Smooth muscle cell (in vitro differentiated cells): ENCODE data around the gene ACSL5. TPM values are rescaled to one million over a fixed set of nuclear protein-coding genes. Genes with fewer than 3 reads are reported as not detected.
"Not testable (repeated sequence)": the region's sequence is repeated elsewhere in the genome, so short reads cannot be mapped to it uniquely, and the experiment has no call there.

Experiments
- DNase-seq: peaks from one replicate; lab custom pipeline; 2025; ENCODE audit not compliant: unreplicated experiment; lab: John Stamatoyannopoulos, UW
- H2AFZ ChIP-seq: fragments of 200-600 bp; sonication (generic); 2 replicates; pipeline ENCODE4 v1.6.0; 2016; ENCODE audit warnings: antibody characterized with exemption, low read depth, mild to moderate bottlenecking
- H3F3A ChIP-seq: fragments of 200-600 bp; sonication (generic); 2 replicates; pipeline ENCODE4 v1.6.0; 2017; ENCODE audit warnings: antibody characterized with exemption, low read depth
- H3K27ac ChIP-seq: fragments of 200-600 bp; sonication (generic); 2 replicates; pipeline ENCODE4 v1.5.1; 2016; ENCODE audit warnings: low read depth, mild to moderate bottlenecking
- H3K27me3 ChIP-seq: fragments of 200-600 bp; sonication (generic); 2 replicates; pipeline ENCODE4 v1.6.1; 2016; ENCODE audit warnings: low read depth, mild to moderate bottlenecking
- H3K36me3 ChIP-seq: fragments of 200-600 bp; sonication (generic); 2 replicates; pipeline ENCODE4 v1.5.1; 2016; ENCODE audit warnings: low read depth
- H3K4me1 ChIP-seq: fragments of 200-600 bp; sonication (generic); 2 replicates; pipeline ENCODE4 v1.5.1; 2016; ENCODE audit warnings: low read depth
- H3K4me2 ChIP-seq: fragments of 200-600 bp; sonication (generic); 2 replicates; pipeline ENCODE4 v1.6.0; 2016; ENCODE audit warnings: mild to moderate bottlenecking
- H3K4me3 ChIP-seq: fragments of 200-600 bp; sonication (generic); 2 replicates; pipeline ENCODE4 v1.5.1; 2016; ENCODE audit warnings: mild to moderate bottlenecking
- H3K79me2 ChIP-seq: fragments of 200-600 bp; sonication (generic); 2 replicates; pipeline ENCODE4 v1.6.0; 2016; ENCODE audit warnings: low read depth, mild to moderate bottlenecking
- H3K9ac ChIP-seq: fragments of 200-600 bp; sonication (generic); 2 replicates; pipeline ENCODE4 v1.6.0; 2016; ENCODE audit warnings: low read depth
- H3K9me3 ChIP-seq: fragments of 200-600 bp; sonication (generic); replicated peaks from 2 replicates; pipeline ENCODE4 v1.5.1; 2016; ENCODE audit warnings: low read depth
- H4K20me1 ChIP-seq: fragments of 200-600 bp; sonication (generic); 2 replicates; pipeline ENCODE4 v1.6.0; 2016; ENCODE audit warnings: low read depth
- whole genome bisulfite sequencing: methylation state at CpG from one replicate; pipeline ENCODE4 v1.1.7; 2016; ENCODE audit warnings: low lambda C conversion rate; 5-methylcytosine and 5-hydroxymethylcytosine counted together
- polyA plus RNA-seq: library from polyadenylated mRNA; unstranded; fragments of >200 nt; fragmentation: Nextera tagmentation; extraction: Ambion mirVana; gene quantifications from 2 replicates; pipeline ENCODE4 v1.2.1, GENCODE V29; 2016
- total RNA-seq: library from RNA; depleted of rRNA; stranded (reverse); fragments of >200 nt; gene quantifications from 2 replicates; pipeline ENCODE4 v1.2.3, GENCODE V29; 2014
- TF ChIP-seq, protein P1 (sequence below): fragments of 200-600 bp; sonication (generic); IDR thresholded peaks from 2 replicates; pipeline ENCODE4 v1.5.1; 2017; ENCODE audit warnings: borderline replicate concordance, mild to moderate bottlenecking, antibody characterized with exemption; ENCODE audit not compliant: insufficient read depth, poor library complexity, severe bottlenecking

Gene ACSL5
- total and polyA plus RNA-seq, 2 experiments from 2014 or later, result 0.61 TPM; not detected in 1

- Histone ChIP-seq H2AFZ (no peak overlapping the region), H3K9me3 (no peaks in the 10 kb centered on the region), H3K4me1 (peaks cover 8% of the 10 kb centered on the region), H4K20me1 (no peaks in the 10 kb centered on the region), H3K9ac (no peak overlapping the region), H3K4me3 (no peak overlapping the region), H3K79me2 (no peaks in the 10 kb centered on the region), H3K27me3 (no peaks in the 10 kb centered on the region), H3K36me3 (no peaks in the 10 kb centered on the region), H3K27ac (no peak overlapping the region), H3K4me2 (no peak overlapping the region), H3F3A (no peaks in the 10 kb centered on the region)
- 86% methylated on average over 2 of the region's 2 CpGs for WGBS
- no peak for DNase-seq
- TF ChIP-seq, protein P1, sequence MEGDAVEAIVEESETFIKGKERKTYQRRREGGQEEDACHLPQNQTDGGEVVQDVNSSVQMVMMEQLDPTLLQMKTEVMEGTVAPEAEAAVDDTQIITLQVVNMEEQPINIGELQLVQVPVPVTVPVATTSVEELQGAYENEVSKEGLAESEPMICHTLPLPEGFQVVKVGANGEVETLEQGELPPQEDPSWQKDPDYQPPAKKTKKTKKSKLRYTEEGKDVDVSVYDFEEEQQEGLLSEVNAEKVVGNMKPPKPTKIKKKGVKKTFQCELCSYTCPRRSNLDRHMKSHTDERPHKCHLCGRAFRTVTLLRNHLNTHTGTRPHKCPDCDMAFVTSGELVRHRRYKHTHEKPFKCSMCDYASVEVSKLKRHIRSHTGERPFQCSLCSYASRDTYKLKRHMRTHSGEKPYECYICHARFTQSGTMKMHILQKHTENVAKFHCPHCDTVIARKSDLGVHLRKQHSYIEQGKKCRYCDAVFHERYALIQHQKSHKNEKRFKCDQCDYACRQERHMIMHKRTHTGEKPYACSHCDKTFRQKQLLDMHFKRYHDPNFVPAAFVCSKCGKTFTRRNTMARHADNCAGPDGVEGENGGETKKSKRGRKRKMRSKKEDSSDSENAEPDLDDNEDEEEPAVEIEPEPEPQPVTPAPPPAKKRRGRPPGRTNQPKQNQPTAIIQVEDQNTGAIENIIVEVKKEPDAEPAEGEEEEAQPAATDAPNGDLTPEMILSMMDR, result no peak
These were observed 10.2 kb downstream of the ACSL5 start for GRCh38 chr10:112384141-112384540.

GRCh38 chr10:112385201-112385600 lies 11.3 kb downstream of the ACSL5 start:
- Histone ChIP-seq H3K4me2 (no peak overlapping the region), H3K36me3 (no peaks in the 10 kb centered on the region), H4K20me1 (no peaks in the 10 kb centered on the region), H2AFZ (no peak overlapping the region), H3K9me3 (no peaks in the 10 kb centered on the region), H3K4me3 (no peak overlapping the region), H3F3A (no peaks in the 10 kb centered on the region), H3K27me3 (no peaks in the 10 kb centered on the region), H3K27ac (no peak overlapping the region), H3K9ac (no peak overlapping the region), H3K4me1 (peaks cover 15% of the 10 kb centered on the region), H3K79me2 (no peaks in the 10 kb centered on the region)
- TF ChIP-seq, protein P1, result no peak
- WGBS, result 84% methylated on average over 4 of the region's 4 CpGs
- DNase-seq, result no peak

DNA sequence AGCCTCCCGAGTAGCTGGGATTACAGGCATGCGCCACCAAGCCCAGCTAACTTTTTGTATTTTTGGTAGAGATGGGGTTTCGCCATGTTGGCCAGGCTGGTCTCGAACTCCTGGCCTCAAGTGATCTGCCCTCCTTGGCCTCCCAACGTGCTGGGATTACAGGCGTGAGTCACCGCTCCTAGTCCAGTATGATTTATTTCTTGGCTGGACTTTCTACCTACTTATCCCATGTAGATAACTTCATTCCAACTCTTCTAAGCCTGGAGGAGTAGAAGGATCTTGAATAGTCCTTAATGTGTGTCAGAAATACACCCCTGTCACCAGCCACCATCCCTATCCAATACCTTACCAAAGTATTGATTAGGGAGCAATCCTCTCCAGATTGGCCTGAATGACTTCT lies 14.1 kb downstream of the ACSL5 start:
- not testable (repeated sequence) for H4K20me1 ChIP-seq, H2AFZ ChIP-seq, H3K4me2 ChIP-seq, H3F3A ChIP-seq, H3K27ac ChIP-seq, H3K36me3 ChIP-seq, H3K4me3 ChIP-seq, H3K27me3 ChIP-seq, H3K9ac ChIP-seq, H3K79me2 ChIP-seq, H3K9me3 ChIP-seq, DNase-seq
- peaks cover 14% of the 10 kb centered on the region for H3K4me1 ChIP-seq
- WGBS, result 83% methylated on average over 7 of the region's 7 CpGs

- H2AFZ ChIP-seq, result no peak overlapping the region
- peaks cover 9% of the 10 kb centered on the region for H3K4me1 ChIP-seq
- no peak overlapping the region for H3K4me2 ChIP-seq
- H3K36me3 ChIP-seq, result no peaks in the 10 kb centered on the region
- H3K27ac ChIP-seq, result peak overlapping the region; percentile 93
- no peaks in the 10 kb centered on the region for H3K9me3 ChIP-seq
- no peaks in the 10 kb centered on the region for H4K20me1 ChIP-seq
- WGBS, result 63% methylated on average over 2 of the region's 2 CpGs
- no peaks in the 10 kb centered on the region for H3K79me2 ChIP-seq
- no peak overlapping the region for H3K4me3 ChIP-seq
- no peak for DNase-seq
- no peaks in the 10 kb centered on the region for H3K27me3 ChIP-seq
- no peaks in the 10 kb centered on the region for H3F3A ChIP-seq
- H3K9ac ChIP-seq, result no peak overlapping the region
- TF ChIP-seq, protein P1, result no peak
These were observed 14.6 kb downstream of the ACSL5 start for GRCh38 chr10:112388548-112388947.
